HG02852 (cell line): ENCODE results near the gene RUNX1.

Experiments
- ATAC-seq: cut with Tn5 transposase; IDR thresholded peaks from one replicate; pipeline ENCODE4 v1.9.1; 2021; ENCODE audit warnings: mild to moderate bottlenecking, moderate library complexity; ENCODE audit not compliant: unreplicated experiment

Gene RUNX1

DNA sequence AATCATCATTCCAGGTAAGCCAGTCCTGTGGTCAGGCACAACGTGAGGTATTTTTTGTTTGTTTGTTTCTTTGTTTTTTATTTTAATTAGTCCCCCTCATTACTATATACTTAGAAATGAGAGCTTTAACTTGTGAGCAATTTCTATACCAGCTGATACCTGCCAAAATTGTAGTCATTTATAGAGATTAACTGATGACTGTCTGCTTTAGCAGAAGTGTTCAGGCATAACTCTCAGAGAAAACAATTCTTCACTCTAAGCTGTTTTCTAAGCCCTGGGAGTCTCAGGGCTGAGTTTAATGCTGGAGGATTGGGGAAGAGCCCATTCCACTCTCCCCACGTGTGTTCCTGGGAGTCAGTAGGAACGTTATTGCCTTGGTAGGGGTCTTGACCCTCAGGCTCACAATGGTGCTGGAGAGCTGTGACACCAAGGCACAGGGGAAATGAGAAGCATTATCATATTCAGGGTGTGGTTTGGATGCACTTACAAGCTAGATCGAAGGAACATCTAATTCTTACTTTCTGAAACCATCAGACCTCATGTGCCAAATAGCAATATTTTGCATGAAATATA is 212.1 kb downstream of the RUNX1 start:
- no peak for ATAC-seq

DNA sequence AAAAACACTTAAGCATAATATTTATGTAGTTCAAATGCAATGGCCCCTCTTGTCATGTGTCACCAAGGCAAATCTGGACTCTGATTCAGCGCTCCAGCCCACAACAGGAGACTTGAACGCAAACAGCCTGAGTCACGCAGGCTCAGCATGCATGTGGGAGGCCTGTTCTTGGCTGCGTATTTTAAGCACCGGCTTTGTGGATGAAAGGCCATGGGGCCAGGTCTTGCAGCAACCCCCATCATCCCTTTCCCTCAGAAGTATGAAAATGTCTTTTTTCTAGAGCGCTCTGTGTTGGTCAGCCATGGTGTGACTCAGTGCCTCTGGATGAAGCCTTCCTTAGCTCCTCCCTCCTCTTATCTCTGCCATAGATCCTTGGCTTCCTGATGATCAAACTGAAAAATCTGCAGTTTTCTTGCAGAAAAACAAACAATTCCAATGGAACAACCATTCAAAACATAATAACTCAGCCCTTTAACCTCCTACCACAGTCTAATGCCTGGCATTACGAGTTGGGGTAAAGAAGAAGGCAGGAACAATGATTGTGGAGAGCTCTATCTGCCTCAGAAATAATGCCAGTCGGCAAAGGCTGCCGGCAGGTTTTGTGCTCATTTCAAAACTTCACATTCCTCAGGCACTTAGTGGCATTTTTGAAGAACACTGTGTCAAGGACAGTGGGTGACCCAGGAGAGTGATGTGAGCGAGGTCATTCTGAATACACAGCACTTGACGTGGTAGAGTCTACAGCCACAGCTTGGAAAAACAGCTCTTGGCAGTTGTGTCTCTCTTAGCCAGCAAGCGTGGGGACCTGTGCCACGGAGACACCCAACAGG is 212.8 kb downstream of the RUNX1 start:
- ATAC-seq: no peak

DNA sequence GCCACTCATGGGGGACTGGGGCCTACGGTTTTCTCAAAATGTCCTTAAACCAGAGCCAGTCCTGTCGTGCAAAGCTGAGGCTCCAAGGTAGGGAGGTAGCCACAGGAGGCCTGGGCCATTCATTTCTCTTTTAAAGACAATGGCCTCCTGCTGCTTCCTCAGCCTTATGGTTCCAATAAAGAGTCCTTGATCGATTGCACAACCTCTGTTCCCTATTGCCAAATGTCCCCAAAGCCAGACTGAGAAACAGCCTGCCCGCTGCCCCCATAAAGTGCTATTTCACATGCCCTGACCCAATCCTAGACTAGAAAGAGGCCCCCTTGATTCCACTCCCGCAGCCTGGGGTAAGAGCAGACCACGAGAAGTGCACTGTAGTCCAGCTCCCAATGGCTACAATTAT is 213.6 kb downstream of the RUNX1 start:
- no peak for ATAC-seq

DNA sequence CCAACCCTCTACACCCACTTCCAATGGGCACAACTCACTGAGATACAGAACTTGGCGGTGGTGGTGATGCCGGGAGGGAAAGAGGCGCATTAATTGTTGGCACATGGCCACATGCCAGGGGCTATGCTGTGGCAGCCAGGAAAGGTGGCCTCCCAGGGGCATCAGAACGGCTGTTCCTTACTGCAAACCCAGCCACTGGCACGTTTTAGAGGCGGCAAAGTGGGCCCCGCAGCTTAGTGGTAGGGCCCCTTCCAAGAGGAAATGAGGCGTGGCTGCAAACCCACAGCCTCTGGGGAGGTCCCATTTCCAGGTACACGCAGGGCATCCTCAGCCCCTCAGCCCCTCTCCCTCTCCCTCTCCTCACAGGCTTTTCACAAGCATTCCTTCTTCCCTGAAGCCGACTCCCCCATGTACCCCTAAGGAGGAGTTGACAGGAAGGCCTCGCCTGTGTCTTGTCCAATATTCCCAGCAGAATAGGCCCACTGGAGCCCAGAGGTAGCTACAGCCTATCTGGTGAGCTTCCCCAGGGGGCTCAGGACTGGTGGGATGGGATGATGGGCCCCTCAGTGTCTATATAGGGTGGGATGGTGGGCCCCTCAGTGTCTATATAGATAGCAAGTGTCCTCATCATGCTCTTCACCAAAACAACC is 214.1 kb downstream of the RUNX1 start:
- ATAC-seq: no peak

DNA sequence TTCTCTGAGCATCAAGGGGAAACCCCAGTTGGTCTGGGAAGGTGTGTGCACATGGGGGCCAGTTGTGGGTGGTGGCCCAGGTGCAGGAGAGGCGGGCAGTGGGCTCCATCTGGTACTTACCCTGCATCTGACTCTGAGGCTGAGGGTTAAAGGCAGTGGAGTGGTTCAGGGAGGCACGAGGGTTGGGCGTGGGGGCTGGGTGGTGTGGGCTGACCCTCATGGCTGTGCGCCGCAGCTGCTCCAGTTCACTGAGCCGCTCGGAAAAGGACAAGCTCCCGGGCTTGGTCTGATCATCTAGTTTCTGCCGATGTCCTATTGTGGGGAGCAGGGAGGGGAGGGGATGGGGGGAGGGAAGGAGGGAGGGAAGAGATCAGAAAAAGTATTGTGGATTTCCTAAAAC is 214.8 kb downstream of the RUNX1 start:
- no peak for ATAC-seq

DNA sequence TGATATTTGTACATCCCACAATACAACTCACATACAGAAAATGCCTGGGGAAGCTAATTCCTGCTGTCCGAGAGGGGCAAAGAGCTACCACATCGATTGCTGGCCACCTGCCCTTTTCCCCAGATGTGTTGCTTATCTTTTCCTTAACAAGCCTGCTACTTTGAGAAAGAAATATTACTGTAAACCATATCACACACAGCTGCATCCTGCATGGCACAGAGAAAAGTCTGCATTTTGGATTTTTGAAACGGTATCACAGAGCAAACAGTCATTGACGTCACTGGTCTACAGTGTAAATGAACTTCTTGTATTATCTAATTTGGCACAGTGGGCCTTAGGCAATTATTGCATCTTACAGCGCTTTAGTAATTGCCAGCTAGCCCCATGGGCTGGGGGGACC is 215.6 kb downstream of the RUNX1 start:
- no peak for ATAC-seq

DNA sequence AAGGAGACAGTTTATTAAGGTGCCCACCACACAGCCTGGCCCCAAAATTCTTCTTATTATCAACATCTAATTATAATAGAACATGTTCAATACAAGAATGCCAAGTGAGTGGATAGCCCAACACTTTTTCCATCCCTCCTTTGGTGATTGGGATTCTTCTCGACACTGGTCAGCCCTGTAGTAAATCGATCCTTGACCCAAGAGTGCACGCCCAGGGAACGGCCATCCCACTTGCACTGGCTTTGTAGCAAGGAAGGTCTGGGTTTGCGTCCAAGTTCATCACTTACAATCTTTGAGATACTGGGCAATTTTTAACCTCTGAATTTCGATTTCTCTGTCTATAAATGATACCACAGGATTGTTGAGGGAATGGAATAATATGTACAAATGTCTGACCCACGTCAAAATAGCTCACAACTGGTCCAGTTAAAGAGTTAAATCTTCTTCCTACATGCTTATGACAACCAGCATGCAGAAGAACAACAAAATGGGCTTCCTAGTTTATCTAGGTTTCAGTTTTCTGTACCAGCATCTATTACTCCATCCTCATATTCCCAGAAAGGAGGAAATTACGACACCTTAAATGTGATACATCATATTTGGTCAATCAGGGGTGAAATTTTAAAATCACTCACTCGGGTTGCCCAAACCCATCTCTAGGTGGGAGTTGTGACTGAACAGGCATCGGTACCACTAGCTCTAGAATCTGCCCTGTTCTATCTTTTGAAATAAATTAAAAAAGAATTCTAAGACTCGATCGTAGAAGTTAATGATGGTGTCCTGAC is 218.5 kb downstream of the RUNX1 start:
- ATAC-seq: no peak

DNA sequence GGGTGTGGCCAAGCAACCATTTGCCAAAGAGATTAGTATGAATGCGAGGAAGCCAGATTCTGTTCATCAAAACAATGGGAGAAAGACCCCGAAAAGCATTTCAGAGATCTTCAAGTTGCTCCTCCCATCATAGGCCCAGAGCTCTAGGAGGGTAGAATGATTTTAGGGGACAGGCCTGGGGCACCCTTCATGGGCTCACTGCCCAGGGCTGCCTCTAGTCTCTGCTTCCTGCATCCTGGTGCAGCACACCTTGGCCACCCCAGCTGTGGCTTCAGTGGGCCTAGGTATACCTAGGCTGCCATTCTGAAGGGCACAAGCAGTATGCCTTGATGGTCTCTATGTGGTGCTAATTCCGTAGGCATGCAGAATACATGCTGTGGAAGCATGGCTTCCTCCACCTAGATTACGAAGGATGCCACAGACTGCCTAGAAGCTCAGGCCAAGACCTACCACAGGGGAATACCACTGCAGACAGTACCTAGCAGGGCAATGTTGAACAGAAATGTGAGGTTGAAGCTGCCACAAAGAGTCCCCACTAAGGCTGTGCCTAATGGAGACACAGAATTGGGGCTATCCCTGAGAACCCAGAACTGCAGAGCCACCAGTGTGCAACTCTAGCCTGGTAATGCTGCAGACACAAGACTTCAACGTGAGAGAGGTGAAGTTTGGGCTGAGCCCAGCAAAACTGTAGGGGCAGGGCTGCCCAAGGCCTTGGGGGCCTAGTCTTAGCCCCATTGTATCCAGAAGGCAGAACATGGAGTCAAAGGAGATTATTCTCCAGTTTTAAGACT is 221.5 kb downstream of the RUNX1 start:
- no peak for ATAC-seq

DNA sequence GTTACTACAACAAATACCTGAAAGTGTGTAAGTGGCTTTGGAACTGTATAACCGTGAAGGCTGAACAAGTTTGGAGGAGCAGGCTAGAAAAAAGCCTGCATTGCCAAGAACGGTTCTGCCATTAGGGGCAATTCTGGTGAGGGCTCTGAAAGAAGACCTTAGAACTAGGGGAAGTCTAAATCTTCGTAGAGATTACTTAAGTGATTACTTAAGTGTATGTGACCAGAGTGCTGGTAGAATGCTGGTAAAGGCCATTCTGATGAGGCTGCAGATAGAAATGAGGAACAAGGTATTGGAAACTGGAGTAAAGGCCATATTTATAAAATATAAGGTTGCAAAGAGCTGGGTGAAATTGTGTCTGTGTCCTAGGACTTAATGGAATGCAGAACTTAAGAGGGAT is 222.3 kb downstream of the RUNX1 start:
- ATAC-seq: no peak

DNA sequence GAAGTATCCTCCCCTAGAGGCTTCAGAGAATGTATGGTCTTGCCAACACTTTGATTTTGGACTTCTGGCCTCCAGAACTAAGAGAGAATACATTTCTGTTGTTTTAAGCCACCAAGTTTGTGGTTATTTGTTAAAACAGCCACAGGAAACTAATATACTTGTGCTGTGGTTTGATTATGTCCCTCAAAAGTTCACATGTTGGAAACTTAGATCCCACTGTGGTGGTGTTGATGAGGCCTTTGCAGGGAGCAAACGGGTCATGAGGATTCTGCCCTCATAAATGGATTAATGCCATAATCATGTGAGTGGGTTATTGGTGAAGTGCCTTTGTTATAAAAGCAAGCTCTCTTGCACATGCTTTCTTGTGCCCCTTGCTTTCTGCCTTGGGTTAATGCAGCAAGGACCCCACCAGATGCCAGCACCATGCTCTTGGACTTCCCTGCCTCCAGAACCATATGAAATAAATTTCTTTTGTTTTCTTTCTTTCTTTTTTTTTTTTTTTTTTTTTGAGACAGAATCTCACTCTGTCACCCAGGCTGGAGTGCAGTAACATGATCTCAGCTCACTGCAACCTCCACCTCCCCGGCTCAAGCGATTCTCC is 223.1 kb downstream of the RUNX1 start:
- no peak for ATAC-seq

DNA sequence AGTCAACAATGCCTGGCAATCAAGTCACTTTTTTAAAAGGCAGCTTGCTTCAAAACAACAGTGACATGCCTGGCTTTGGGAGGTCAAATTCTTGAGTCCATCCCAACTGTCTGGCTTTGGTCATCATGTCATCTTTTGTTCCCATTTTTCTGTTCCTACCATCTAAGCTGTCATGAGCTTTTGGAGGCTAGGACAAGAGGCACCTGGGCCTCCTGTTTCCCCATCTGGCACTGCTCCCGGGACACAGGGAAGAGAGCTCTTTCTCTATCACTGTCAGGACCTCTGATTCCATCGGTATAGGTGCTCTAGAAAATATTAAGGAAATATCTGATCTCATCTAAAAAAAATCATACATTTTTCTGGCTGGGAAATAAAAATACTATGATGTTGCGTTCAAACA is 224.0 kb downstream of the RUNX1 start:
- no peak for ATAC-seq

DNA sequence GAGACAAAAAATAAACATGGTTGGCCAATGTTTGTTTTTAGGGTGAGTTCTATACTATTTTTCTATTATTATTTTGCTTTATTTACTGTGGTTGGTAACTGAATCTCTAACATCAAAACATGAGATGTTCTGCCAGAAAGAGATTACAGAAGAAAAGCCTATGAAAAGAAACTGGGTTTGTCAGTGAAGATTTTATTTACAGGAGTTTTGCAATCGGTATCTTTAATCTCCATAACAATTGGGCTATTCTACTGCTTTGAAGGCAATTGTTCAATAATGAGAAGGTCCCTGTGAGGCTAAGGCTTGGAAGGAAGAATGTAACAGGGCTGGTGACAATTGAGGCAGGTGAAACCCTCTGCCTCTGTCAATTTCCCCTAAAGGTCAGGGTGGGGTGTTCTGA is 224.8 kb downstream of the RUNX1 start:
- ATAC-seq: no peak

DNA sequence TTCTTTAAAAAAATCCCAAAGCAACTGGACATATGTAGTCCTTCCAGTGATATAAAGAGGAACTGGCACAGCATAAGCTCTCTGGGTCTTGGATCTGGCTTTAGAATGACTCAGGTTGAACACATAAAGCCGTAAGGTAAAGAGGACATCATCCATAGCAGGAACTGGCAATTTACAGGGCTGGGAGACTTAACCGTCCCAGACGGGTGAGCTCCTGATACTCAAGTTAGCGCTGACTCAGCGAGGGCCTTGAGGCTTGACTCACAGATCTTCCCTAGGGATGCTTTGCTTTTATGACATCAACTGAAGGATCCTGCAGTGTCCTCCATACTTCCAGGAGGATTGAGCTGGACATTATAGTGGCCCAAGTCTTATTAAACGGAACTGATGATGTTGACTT is 226.2 kb downstream of the RUNX1 start:
- ATAC-seq: no peak

DNA sequence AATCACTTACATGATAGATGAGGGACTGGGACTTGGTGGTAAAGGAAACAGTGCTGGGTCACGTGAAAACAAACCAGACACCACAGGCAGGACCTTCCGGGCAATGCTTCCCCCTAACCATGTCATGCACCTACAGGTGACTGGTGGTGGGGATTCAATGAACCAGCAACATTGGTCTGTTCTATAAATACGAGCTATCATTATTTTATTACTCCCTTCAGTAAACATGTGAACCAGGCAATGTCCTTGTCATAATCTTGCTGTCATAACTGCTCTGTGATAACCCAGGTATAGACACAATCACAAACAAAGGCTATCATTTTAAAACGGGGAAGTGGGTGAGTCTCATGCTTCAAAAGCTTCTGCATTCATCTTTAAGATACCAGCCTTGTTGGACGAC is 226.9 kb downstream of the RUNX1 start:
- ATAC-seq: no peak

DNA sequence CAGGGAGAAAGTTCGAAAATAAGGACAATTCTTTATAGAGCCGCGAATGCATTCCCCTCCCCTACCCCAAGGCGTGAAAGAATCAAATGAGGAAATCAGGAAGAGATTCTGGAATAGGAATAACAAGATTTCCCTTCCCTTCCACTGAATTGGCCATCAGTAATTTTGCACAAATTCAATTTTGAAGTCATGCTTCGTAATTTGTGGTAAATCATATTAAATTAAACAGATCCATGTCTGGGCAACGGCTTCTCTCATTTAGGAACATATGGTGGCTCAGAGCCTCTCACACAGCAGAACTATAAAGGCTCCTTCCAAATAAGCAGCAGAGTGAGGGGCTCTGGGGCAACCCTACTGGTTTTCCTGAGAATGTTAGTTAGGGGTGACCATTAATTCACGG is 227.4 kb downstream of the RUNX1 start:
- no peak for ATAC-seq

DNA sequence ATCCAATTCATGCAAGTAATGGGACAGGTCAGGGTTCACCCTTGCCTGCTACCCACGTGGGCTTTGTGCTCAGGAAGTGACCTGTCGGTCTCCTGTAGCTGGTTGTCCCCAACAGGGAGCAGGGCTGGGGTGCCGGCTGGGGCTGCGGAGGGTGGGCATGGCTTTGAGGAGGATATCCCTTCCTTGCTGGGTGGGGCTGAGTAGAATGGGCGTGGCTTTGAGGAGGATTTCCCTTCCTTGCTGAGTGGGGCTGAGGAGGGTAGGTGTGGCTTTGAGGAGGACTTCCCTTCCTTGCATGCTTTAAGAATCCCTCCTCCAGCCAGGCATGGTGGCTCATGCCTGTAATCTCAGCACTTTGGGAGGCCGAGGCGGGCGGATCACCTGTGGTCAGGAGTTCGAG is 229.1 kb downstream of the RUNX1 start:
- ATAC-seq: no peak

DNA sequence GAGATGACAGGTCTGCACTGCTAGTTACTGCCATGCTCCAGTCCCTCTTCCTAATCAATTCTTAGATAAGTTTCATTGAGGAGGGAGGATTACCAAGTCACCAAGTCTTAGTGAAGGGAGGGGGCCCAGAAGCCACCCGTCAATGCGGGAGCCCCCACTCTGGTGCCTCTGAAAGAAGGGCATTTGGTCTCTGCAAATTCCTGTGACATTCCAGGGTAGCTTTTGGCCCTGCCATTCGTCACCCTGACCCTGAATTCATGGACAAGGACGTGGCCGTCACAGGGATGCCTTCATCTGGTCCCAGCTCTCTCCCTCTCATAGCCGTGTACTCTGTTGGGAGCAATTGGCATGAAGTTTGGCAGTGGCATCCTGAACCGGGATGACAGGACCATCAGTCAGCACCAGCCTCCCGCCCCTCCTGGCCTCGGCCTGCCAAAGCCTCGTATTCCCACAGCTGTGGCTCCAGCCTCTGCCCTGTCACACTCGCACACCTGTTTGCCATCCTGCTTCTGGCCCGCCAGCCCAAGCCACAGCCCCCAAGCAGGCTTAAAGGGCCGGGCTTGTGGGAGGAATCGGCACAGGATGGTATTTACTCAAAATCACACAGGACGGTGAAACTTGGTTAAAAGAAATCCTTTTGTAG is 229.6 kb downstream of the RUNX1 start:
- ATAC-seq: no peak

DNA sequence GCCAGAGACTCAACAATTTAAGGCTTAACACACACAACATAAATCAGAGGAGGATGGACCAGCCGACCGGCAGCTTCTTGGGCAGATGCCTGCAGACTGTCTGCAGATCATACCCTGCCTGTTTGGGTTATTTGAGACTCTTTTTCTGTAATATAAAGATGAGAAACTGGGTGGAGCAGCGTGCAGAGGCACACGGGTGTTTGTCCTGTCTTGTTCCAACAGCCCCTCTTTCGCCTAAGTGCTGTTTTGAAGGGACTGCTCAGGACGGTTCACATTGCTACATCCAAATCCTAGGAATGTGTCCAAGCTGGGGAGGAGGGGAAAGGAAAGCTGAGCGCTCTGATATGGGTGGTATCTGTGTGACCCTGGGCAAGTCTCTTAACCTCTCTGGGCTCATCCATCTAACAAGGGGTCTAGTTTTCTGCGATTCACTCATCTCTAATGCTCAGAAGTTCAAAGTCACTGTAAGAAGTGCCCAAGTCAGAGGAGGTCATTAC is 230.4 kb downstream of the RUNX1 start:
- no peak for ATAC-seq

DNA sequence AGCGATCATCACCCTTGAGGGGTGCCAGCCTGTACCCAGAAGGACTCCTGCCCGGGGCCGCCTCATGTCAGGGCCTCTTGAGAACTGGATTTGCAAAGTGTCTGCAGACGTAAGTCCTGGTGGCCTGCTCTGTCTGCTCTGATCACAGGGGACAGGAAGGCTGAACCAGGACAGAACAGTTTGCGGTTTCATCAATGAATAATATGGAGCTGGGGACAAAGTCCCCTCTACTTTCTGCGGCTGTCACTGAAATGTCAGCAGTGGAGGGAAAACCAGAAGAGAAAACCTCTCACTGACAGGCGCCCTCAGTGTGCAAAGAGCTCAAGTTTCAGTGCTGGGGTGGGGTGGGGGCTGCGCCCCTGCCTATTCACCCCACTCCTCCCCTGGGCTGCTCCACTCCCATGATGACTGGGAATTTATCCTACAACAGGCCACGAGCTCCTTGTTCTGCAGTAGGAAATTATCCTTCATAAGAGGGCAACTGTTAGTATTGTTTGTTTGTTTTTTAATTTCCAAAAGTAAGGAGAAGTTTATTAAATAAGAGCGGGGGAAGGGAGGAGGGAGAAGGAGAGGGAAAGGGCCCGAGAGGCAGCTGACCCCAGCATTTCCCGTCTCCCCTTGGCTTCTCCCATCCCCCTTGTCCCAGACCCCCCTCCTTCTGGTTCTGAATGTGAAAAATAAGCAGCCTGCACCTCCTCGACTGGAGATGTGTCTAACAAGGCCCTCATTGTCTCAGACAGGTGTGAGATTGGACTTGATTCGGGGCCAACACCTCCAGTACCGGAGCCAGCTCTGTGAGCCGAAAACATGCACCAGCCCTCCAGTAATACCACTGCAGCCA is 231.1 kb downstream of the RUNX1 start:
- no peak for ATAC-seq
